ENCODE measurements around the gene DDIT4.

- no peak for TF ChIP-seq EZH2phosphoT487 (IDR thresholded peaks at IDR 0.05; ENCODE audit: insufficient read depth, low read depth)
- TF ChIP-seq EZH2 (IDR thresholded peaks at IDR 0.05; ENCODE audit: insufficient read depth, poor library complexity, severe bottlenecking), result no peak
These were observed 20.8 kb upstream of the DDIT4 start for GRCh38 chr10:72252972-72253371.
